Right lobe of liver (tissue), 6 donors: ENCODE measurements around the gene TSC1. TPM values are rescaled to one million over a fixed set of nuclear protein-coding genes. Genes with fewer than 3 reads are reported as not detected.
A peak's percentile ranks its signal among the peaks of the same experiment; 100 is the strongest.

Experiments used
- ATAC-seq, 4 donors: fragments of 200-7000 bp; cut with Tn5 transposase; one replicate each; pipeline ENCODE4 v1.9.1; 2020; ENCODE audit warnings: mild to moderate bottlenecking in 4 of 4, moderate library complexity in 4 of 4
- DNase-seq, 3 donors: peaks; one replicate each; pipeline ENCODE4 v3.0.0-alpha.2; 2020
- H3K27ac ChIP-seq, 3 donors: fragments of 200-600 bp; one replicate each; pipeline ENCODE4 v1.8.0; 2022
- H3K27me3 ChIP-seq, 2 donors: fragments of 200-600 bp; one replicate each; pipeline ENCODE4 v1.8.0; 2022
- H3K36me3 ChIP-seq, 4 donors: fragments of 200-600 bp; sonication (generic) in 1 of 4; one replicate each; pipeline versions ENCODE4 v1.5.1 to v1.8.0; 2017 to 2022; ENCODE audit warnings: control low read depth in 1 of 4
- H3K4me1 ChIP-seq, 4 donors: fragments of 200-600 bp; sonication (generic) in 1 of 4; one replicate each; pipeline versions ENCODE4 v1.5.1 to v1.8.0; 2017 to 2022; ENCODE audit warnings: control low read depth in 1 of 4
- H3K4me3 ChIP-seq, 3 donors: fragments of 200-600 bp; one replicate each; pipeline ENCODE4 v1.8.0; 2022
- H3K9me3 ChIP-seq, 4 donors: fragments of 200-600 bp; sonication (generic) in 1 of 4; one replicate each; pipeline versions ENCODE4 v1.5.1 to v1.8.0; 2017 to 2022; ENCODE audit warnings: control low read depth in 1 of 4
- CTCF ChIP-seq, 4 donors: fragments of 200-600 bp in 3 of 4; fragments of 450-650 bp in 1 of 4; IDR thresholded peaks; one replicate each; pipeline versions ENCODE4 v1.5.1 to v1.8.0; 2016 to 2022; ENCODE audit warnings: antibody characterized with exemption in 4 of 4, mild to moderate bottlenecking in 2 of 4
- POLR2A ChIP-seq: fragments of 450-650 bp; IDR thresholded peaks from one replicate; pipeline ENCODE4 v1.6.1; 2017; ENCODE audit warnings: antibody characterized with exemption, mild to moderate bottlenecking
- WGBS: methylation state at CpG from one replicate; pipeline ENCODE4 v1.1.6; 2018; ENCODE audit warnings: low coverage, low lambda C conversion rate; ENCODE audit not compliant: insufficient coverage; ENCODE audit errors: missing lambda C conversion rate; 5-methylcytosine and 5-hydroxymethylcytosine counted together
- intact Hi-C, 2 donors: fragments of 100-400 bp; cut with DNase I; formaldehyde crosslinking; loops; one replicate each; pipeline versions ENCODE4 v1.11.2 to v1.14.1; 2022
- total RNA-seq, 6 experiments: library from RNA; depleted of rRNA in 2 of 6; stranded (reverse); fragments of >200 nt in 2 of 6; fragmentation: NEBNext Ultra II Directional in 3 of 6; extraction: Animal tissue kit (Norgen Biotek cat#: 25700) in 3 of 6; gene quantifications; one replicate each; pipeline versions ENCODE4 v1.1.0 to v1.2.4, GENCODE V29; 2016 to 2023
- donor health status: DM: no; HTN: yes; CAD: no.
- donor health status: DM: no; HTN: no; CAD: no.
- donor health status: DM: no; HTN: no; CAD: no.
- donor health status: DM: no; HTN: yes; CAD: no.
- donor health status: DM: no; HTN: yes; CAD: no.

TSC1 gene
- total RNA-seq, 6 experiments from 2014 or later, result 14.2 to 22.8 (median 18.3) TPM

- no peak for TF ChIP-seq POLR2A
- peak; percentile 81 to 96 (median 90) for TF ChIP-seq CTCF (IDR thresholded peaks at IDR 0.05)
- no peak overlapping the region for H3K27ac ChIP-seq
- no peaks in the 10 kb centered on the region for H3K27me3 ChIP-seq
- peaks cover 0 to 76% (median 21%) of the 10 kb centered on the region in 4 donors for H3K36me3 ChIP-seq
- H3K4me1 ChIP-seq, result no peaks in the 10 kb centered on the region
- WGBS, result 39% methylated on average over 10 of the region's 11 CpGs
- DNase-seq, result peak in 1 of 3 donors; percentile 54
- peak; percentile 77 to 88 (median 84) for ATAC-seq
- intact Hi-C loops, result no loop called here
- H3K9me3 ChIP-seq, result no peaks in the 10 kb centered on the region
- no peak overlapping the region for H3K4me3 ChIP-seq
These were observed 42.3 kb downstream of the TSC1 start for GRCh38 chr9:132901858-132902831.

GRCh38 chr9:132898051-132898450, 46.4 kb downstream of the TSC1 start:
- H3K4me3 ChIP-seq, result no peak overlapping the region
- intact Hi-C loops, result no loop called here
- H3K36me3 ChIP-seq, result peaks cover 3 to 71% (median 29%) of the 10 kb centered on the region in 4 donors
- DNase-seq (no peak), ATAC-seq (no peak)
- H3K27me3 ChIP-seq, result no peaks in the 10 kb centered on the region
- H3K9me3 ChIP-seq, result no peaks in the 10 kb centered on the region
- no peak overlapping the region for H3K27ac ChIP-seq
- TF ChIP-seq POLR2A (no peak), CTCF (IDR thresholded peaks at IDR 0.05) (no peak)
- WGBS, result 96% methylated on average over 7 of the region's 7 CpGs
- no peaks in the 10 kb centered on the region for H3K4me1 ChIP-seq

- DNase-seq (no peak), ATAC-seq (no peak)
- Histone ChIP-seq H3K4me3 (no peak overlapping the region), H3K4me1 (no peaks in the 10 kb centered on the region), H3K36me3 (peaks cover 3 to 64% (median 26%) of the 10 kb centered on the region in 4 donors), H3K27ac (no peak overlapping the region), H3K27me3 (no peaks in the 10 kb centered on the region), H3K9me3 (no peaks in the 10 kb centered on the region)
- WGBS, result 87% methylated on average over 6 of the region's 6 CpGs
- intact Hi-C loops, result no loop called here
- TF ChIP-seq CTCF (IDR thresholded peaks at IDR 0.05) (no peak), POLR2A (no peak)
These were observed 47.5 kb downstream of the TSC1 start for GRCh38 chr9:132896906-132897305.

- DNase-seq (no peak), ATAC-seq (no peak)
- no peak overlapping the region for H3K4me3 ChIP-seq
- no peak for TF ChIP-seq CTCF (IDR thresholded peaks at IDR 0.05)
- H3K9me3 ChIP-seq, result no peaks in the 10 kb centered on the region
- peaks cover 3 to 62% (median 25%) of the 10 kb centered on the region in 4 donors for H3K36me3 ChIP-seq
- no peaks in the 10 kb centered on the region for H3K4me1 ChIP-seq
- H3K27ac ChIP-seq, result no peak overlapping the region
- intact Hi-C loops, result no loop called here
- WGBS, result 80% methylated on average over 2 of the region's 13 CpGs
- H3K27me3 ChIP-seq, result no peaks in the 10 kb centered on the region
These were observed 48.2 kb downstream of the TSC1 start for GRCh38 chr9:132896264-132896663.
